ENCODE data around the gene TBC1D2B.

DNA sequence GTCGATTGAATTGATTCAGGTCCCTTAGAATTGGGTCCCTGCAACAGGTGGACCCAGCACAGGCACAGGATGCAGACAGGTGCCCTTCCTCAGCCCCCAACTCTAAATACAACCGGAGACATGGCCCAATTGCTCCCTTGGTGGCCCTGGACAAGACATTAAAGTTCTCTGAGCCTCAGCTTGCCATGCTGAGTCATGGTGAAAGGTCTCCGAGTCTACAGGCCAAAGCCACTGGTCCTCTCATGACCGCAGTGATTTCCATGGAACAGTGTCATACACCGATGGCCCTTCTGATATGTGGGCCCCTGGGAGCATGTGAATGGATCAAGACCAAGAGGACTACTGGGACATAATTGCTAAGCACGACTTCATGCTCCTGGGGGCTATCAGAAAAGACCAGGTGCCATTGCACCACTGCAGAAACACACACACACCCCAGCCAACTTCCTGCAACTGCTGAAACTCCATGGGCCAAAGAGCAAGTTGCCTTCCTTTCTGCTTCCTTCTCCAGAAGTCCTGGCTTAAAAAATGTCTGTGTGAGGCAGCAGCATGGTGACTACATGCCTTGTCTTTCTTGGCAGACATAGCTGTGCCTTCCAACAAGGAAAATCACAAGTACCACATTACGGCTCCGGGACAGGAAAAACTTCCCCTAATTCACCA is 38.8 kb downstream of the TBC1D2B start:
- TF ChIP-seq, protein P1, sequence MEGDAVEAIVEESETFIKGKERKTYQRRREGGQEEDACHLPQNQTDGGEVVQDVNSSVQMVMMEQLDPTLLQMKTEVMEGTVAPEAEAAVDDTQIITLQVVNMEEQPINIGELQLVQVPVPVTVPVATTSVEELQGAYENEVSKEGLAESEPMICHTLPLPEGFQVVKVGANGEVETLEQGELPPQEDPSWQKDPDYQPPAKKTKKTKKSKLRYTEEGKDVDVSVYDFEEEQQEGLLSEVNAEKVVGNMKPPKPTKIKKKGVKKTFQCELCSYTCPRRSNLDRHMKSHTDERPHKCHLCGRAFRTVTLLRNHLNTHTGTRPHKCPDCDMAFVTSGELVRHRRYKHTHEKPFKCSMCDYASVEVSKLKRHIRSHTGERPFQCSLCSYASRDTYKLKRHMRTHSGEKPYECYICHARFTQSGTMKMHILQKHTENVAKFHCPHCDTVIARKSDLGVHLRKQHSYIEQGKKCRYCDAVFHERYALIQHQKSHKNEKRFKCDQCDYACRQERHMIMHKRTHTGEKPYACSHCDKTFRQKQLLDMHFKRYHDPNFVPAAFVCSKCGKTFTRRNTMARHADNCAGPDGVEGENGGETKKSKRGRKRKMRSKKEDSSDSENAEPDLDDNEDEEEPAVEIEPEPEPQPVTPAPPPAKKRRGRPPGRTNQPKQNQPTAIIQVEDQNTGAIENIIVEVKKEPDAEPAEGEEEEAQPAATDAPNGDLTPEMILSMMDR (IDR thresholded peaks at IDR 0.05; ENCODE audit: poor library complexity, severe bottlenecking), result no peak
- TF ChIP-seq, protein P2, sequence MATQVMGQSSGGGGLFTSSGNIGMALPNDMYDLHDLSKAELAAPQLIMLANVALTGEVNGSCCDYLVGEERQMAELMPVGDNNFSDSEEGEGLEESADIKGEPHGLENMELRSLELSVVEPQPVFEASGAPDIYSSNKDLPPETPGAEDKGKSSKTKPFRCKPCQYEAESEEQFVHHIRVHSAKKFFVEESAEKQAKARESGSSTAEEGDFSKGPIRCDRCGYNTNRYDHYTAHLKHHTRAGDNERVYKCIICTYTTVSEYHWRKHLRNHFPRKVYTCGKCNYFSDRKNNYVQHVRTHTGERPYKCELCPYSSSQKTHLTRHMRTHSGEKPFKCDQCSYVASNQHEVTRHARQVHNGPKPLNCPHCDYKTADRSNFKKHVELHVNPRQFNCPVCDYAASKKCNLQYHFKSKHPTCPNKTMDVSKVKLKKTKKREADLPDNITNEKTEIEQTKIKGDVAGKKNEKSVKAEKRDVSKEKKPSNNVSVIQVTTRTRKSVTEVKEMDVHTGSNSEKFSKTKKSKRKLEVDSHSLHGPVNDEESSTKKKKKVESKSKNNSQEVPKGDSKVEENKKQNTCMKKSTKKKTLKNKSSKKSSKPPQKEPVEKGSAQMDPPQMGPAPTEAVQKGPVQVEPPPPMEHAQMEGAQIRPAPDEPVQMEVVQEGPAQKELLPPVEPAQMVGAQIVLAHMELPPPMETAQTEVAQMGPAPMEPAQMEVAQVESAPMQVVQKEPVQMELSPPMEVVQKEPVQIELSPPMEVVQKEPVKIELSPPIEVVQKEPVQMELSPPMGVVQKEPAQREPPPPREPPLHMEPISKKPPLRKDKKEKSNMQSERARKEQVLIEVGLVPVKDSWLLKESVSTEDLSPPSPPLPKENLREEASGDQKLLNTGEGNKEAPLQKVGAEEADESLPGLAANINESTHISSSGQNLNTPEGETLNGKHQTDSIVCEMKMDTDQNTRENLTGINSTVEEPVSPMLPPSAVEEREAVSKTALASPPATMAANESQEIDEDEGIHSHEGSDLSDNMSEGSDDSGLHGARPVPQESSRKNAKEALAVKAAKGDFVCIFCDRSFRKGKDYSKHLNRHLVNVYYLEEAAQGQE (IDR thresholded peaks at IDR 0.05; ENCODE audit: borderline replicate concordance), result no peak
- TF ChIP-seq EZH2 (IDR thresholded peaks at IDR 0.05; ENCODE audit: borderline replicate concordance, insufficient read depth, low read length, poor library complexity, severe bottlenecking) (no peak), EP300 (conservative IDR thresholded peaks at IDR 0.05; ENCODE audit: poor library complexity, severe bottlenecking) (no peak), MXI1 (conservative IDR thresholded peaks at IDR 0.05; ENCODE audit: poor library complexity, severe bottlenecking) (no peak), RAD21 (conservative IDR thresholded peaks at IDR 0.05) (no peak)

Data from neural cell (in vitro differentiated cells).